H1 (cell line): ENCODE measurements around the gene MKI67. TPM values are rescaled to one million over a fixed set of nuclear protein-coding genes. Genes with fewer than 3 reads are reported as not detected.

Source experiments
- CTCF ChIA-PET: fragments of 300-600 bp; sonication (Branson Sonifier 250); formaldehyde crosslinking; loops from one replicate; lab custom pipeline; 2021; ENCODE audit not compliant: partially characterized antibody; lab: Charles Lee
- POLR2A ChIA-PET: fragments of 300-600 bp; sonication (Branson Sonifier 250); formaldehyde crosslinking; loops from one replicate; lab custom pipeline; 2021; ENCODE audit warnings: inconsistent platforms; ENCODE audit not compliant: partially characterized antibody; lab: Charles Lee
- DNase-seq, 2 experiments: peaks; one replicate each; pipeline versions ENCODE4 v3.0.0 to v3.0.0-alpha.2; 2010 to 2022; ENCODE audit warnings: low spot score in 2 of 2, low read depth in 1 of 2, mixed read lengths in 1 of 2
- FAIRE-seq: peaks from 2 replicates; lab custom pipeline; 2011; peaks lifted over from hg19 to GRCh38; lab: Jason Lieb, UNC
- H2AFZ ChIP-seq: 2 replicates; pipeline ENCODE4 v1.8.1; 2012; ENCODE audit warnings: low read length, inconsistent platforms
- H2AK5ac ChIP-seq: 2 replicates; pipeline ENCODE4 v1.6.1; 2013; ENCODE audit warnings: low read depth, low read length
- H2BK120ac ChIP-seq: replicated peaks from 2 replicates; pipeline ENCODE3; 2013; ENCODE audit warnings: low read depth, low read length, inconsistent platforms
- H2BK12ac ChIP-seq: 2 replicates; pipeline ENCODE4 v1.6.1; 2013; ENCODE audit warnings: low read depth, low read length
- H2BK15ac ChIP-seq: 2 replicates; pipeline ENCODE4 v1.6.1; 2013; ENCODE audit warnings: low read length
- H2BK20ac ChIP-seq: 2 replicates; pipeline ENCODE4 v1.6.1; 2013; ENCODE audit warnings: low read length
- H2BK5ac ChIP-seq: 2 replicates; pipeline ENCODE4 v1.6.1; 2013; ENCODE audit warnings: low read depth, low read length
- H3K14ac ChIP-seq: 2 replicates; pipeline ENCODE4 v1.6.1; 2013; ENCODE audit warnings: inconsistent platforms; ENCODE audit not compliant: insufficient read length
- H3K18ac ChIP-seq: 2 replicates; pipeline ENCODE4 v1.6.1; 2013; ENCODE audit warnings: low read length; ENCODE audit errors: extremely low read depth
- H3K23ac ChIP-seq: 2 replicates; pipeline ENCODE4 v1.6.1; 2013; ENCODE audit warnings: inconsistent platforms; ENCODE audit not compliant: insufficient read length
- H3K23me2 ChIP-seq: 2 replicates; pipeline ENCODE4 v1.6.1; 2013; ENCODE audit warnings: low read depth, low read length
- H3K27ac ChIP-seq: 2 replicates; pipeline ENCODE4 v1.6.1; 2011; ENCODE audit warnings: low read depth, low read length, inconsistent platforms
- H3K27me3 ChIP-seq, 4 experiments: replicated peaks in 1 of 4; 1 replicate in 1 of 4; 2 replicates in 3 of 4; pipeline versions ENCODE4 v1.6.1 to v1.8.1; 2011 to 2013; ENCODE audit warnings: low read length in 3 of 4, mild to moderate bottlenecking in 3 of 4, inconsistent platforms in 2 of 4, mixed read lengths in 2 of 4, moderate library complexity in 1 of 4; ENCODE audit not compliant: control insufficient read depth in 3 of 4, insufficient read depth in 3 of 4; ENCODE audit errors: extremely low read depth in 1 of 4
- H3K36me3 ChIP-seq, 4 experiments: 2 replicates each; pipeline versions ENCODE4 v1.6.1 to v1.8.1; 2011 to 2013; ENCODE audit warnings: mild to moderate bottlenecking in 4 of 4, low read length in 3 of 4, moderate library complexity in 2 of 4, control low read depth in 1 of 4, inconsistent platforms in 1 of 4; ENCODE audit not compliant: insufficient read depth in 4 of 4, control insufficient read depth in 2 of 4
- H3K4ac ChIP-seq: replicated peaks from 2 replicates; pipeline ENCODE3; 2013; ENCODE audit warnings: low read length, low read depth, mixed read lengths, inconsistent platforms; ENCODE audit not compliant: insufficient read length
- H3K4me1 ChIP-seq, 4 experiments: replicated peaks in 1 of 4; 1 replicate in 1 of 4; 2 replicates in 3 of 4; pipeline versions ENCODE4 v1.6.1 to v1.8.1; 2011 to 2013; ENCODE audit warnings: low read length in 3 of 4, inconsistent platforms in 2 of 4, mixed read lengths in 1 of 4; ENCODE audit not compliant: insufficient read depth in 4 of 4, control insufficient read depth in 3 of 4
- H3K4me2 ChIP-seq, 2 experiments: 2 replicates each; pipeline versions ENCODE4 v1.6.1 to v1.8.1; 2011 to 2013; ENCODE audit warnings: low read depth in 2 of 2, low read length in 2 of 2, control low read depth in 1 of 2, inconsistent platforms in 1 of 2, mild to moderate bottlenecking in 1 of 2; ENCODE audit not compliant: insufficient read depth in 1 of 2
- H3K4me3 ChIP-seq, 4 experiments: fragments of 200-600, 300-600 bp in 1 of 4; sonication (generic), shearing (Covaris generic), sonication (Bioruptor Twin) in 1 of 4; 2 replicates each; pipeline versions ENCODE4 v1.5.1 to v1.8.1; 2011 to 2016; ENCODE audit warnings: low read length in 4 of 4, low read depth in 3 of 4, control low read depth in 2 of 4, inconsistent platforms in 2 of 4, mild to moderate bottlenecking in 2 of 4, mixed read lengths in 1 of 4, moderate library complexity in 1 of 4; ENCODE audit not compliant: insufficient read depth in 2 of 4; ENCODE audit errors: extremely low read depth in 1 of 4
- H3K56ac ChIP-seq: replicated peaks from 2 replicates; pipeline ENCODE3; 2013; ENCODE audit warnings: low read depth, mild to moderate bottlenecking, mixed read lengths, low read length, inconsistent platforms; ENCODE audit not compliant: insufficient read length
- H3K79me1 ChIP-seq: 2 replicates; pipeline ENCODE4 v1.6.1; 2013; ENCODE audit warnings: low read depth, low read length, control low read depth
- H3K79me2 ChIP-seq, 2 experiments: 2 replicates each; pipeline versions ENCODE4 v1.6.1 to v1.8.1; 2012 to 2013; ENCODE audit warnings: low read length in 2 of 2, mild to moderate bottlenecking in 2 of 2, inconsistent platforms in 1 of 2; ENCODE audit not compliant: insufficient read depth in 2 of 2, control insufficient read depth in 1 of 2
- H3K9ac ChIP-seq, 4 experiments: replicated peaks in 1 of 4; 1 replicate in 1 of 4; 2 replicates in 3 of 4; pipeline versions ENCODE4 v1.6.1 to v1.8.1; 2011 to 2013; ENCODE audit warnings: low read depth in 3 of 4, low read length in 3 of 4, control low read depth in 2 of 4, mild to moderate bottlenecking in 2 of 4, moderate library complexity in 2 of 4, inconsistent platforms in 1 of 4; ENCODE audit errors: extremely low read depth in 1 of 4
- H3K9me3 ChIP-seq, 2 experiments: 2 replicates each; pipeline versions ENCODE4 v1.6.1 to v1.8.1; 2012 to 2013; ENCODE audit warnings: mild to moderate bottlenecking in 2 of 2, moderate library complexity in 2 of 2, control low read depth in 1 of 2, inconsistent platforms in 1 of 2, low read depth in 1 of 2, low read length in 1 of 2, mixed read lengths in 1 of 2; ENCODE audit not compliant: insufficient read depth in 2 of 2
- H4K20me1 ChIP-seq, 2 experiments: replicated peaks in 1 of 2; 2 replicates each; pipeline versions ENCODE3 to v1.8.1; 2011 to 2013; ENCODE audit warnings: inconsistent platforms in 2 of 2, low read length in 2 of 2, mild to moderate bottlenecking in 1 of 2; ENCODE audit not compliant: insufficient read depth in 2 of 2, control insufficient read depth in 1 of 2
- H4K5ac ChIP-seq: 2 replicates; pipeline ENCODE4 v1.6.1; 2013; ENCODE audit warnings: low read length, low read depth, mixed read lengths, inconsistent platforms; ENCODE audit not compliant: insufficient read length
- H4K8ac ChIP-seq: 2 replicates; pipeline ENCODE4 v1.8.0; 2013; ENCODE audit warnings: mild to moderate bottlenecking, moderate library complexity, low read length, inconsistent platforms; ENCODE audit not compliant: insufficient read depth; ENCODE audit errors: extremely low read depth
- H4K91ac ChIP-seq: replicated peaks from 2 replicates; pipeline ENCODE3; 2013; ENCODE audit warnings: low read length, mixed read lengths, inconsistent platforms; ENCODE audit not compliant: insufficient read length
- EP300 ChIP-seq, 2 experiments: IDR thresholded peaks; 1 replicate in 1 of 2; 2 replicates in 1 of 2; pipeline ENCODE4 v1.6.1; 2011 to 2012; ENCODE audit warnings: low read depth in 2 of 2, low read length in 2 of 2, mild to moderate bottlenecking in 2 of 2, borderline replicate concordance in 1 of 2, inconsistent platforms in 1 of 2, moderate library complexity in 1 of 2
- KDM5A ChIP-seq: fragments of 200-600 bp; IDR thresholded peaks from 2 replicates; pipeline ENCODE4 v1.7.1; 2012; ENCODE audit warnings: mild to moderate bottlenecking, low read length, inconsistent platforms, mixed read lengths
- MAFK ChIP-seq: IDR thresholded peaks from 2 replicates; pipeline ENCODE4 v1.6.1; 2012; ENCODE audit warnings: low read depth, mild to moderate bottlenecking, improper control_type of control experiment, low read length
- PHF8 ChIP-seq: fragments of 200-600 bp; sonication (generic); conservative IDR thresholded peaks from 2 replicates; pipeline ENCODE4 v1.7.1; 2012; ENCODE audit warnings: low read depth, mild to moderate bottlenecking, inconsistent platforms, low read length, moderate library complexity
- POU5F1 ChIP-seq: IDR thresholded peaks from 2 replicates; pipeline ENCODE4 v1.6.1; 2011; ENCODE audit warnings: low read depth, mild to moderate bottlenecking, low read length, moderate library complexity
- SRF ChIP-seq: IDR thresholded peaks from 2 replicates; pipeline ENCODE4 v1.6.1; 2011; ENCODE audit warnings: mild to moderate bottlenecking, low read depth, low read length, moderate library complexity
- ZNF274 ChIP-seq: IDR thresholded peaks from 2 replicates; pipeline ENCODE4 v1.7.0; 2012; ENCODE audit warnings: low read length, borderline replicate concordance; ENCODE audit errors: extremely low read depth
- WGBS, 2 experiments: shearing (Covaris generic) in 1 of 2; methylation state at CpG; one replicate each; pipeline versions ENCODE4 v1.1.6 to v1.1.7; 2013 to 2015; ENCODE audit warnings: low lambda C conversion rate in 2 of 2, mixed read lengths in 2 of 2, inconsistent platforms in 1 of 2, low coverage in 1 of 2, missing lambda C conversion rate in 1 of 2; ENCODE audit not compliant: insufficient replicate concordance in 2 of 2, insufficient coverage in 1 of 2, insufficient read length in 1 of 2; ENCODE audit errors: extremely low coverage in 1 of 2, missing lambda C conversion rate in 1 of 2; 5-methylcytosine and 5-hydroxymethylcytosine counted together
- polyA plus RNA-seq, 7 experiments: library from polyadenylated mRNA; depleted of rRNA in 3 of 7; stranded (reverse) in 5 of 7; unstranded in 2 of 7; fragments of >200 nt in 5 of 7; fragments of 200-250 nt in 2 of 7; gene quantifications; 1 replicate in 5 of 7; 2 replicates in 1 of 7; 4 replicates in 1 of 7; pipeline versions ENCODE4 v1.2.1 to v1.2.3, GENCODE V29; 2011 to 2013; ENCODE audit warnings: missing spikeins in 2 of 7, mixed read lengths in 2 of 7
- total RNA-seq: library from RNA; stranded (reverse); fragmentation: NEBNext Ultra II Directional; extraction: Animal tissue kit (Norgen Biotek cat#: 25700); gene quantifications from 2 replicates; pipeline ENCODE4 v1.2.1, GENCODE V29; 2021
- TF ChIP-seq, protein P1 (sequence below): IDR thresholded peaks from 2 replicates; pipeline ENCODE4 v1.6.1; 2012; ENCODE audit warnings: inconsistent platforms
- TF ChIP-seq, protein P2 (sequence below): IDR thresholded peaks from 2 replicates; pipeline ENCODE4 v1.6.1; 2011; ENCODE audit warnings: low read length, improper control_type of control experiment

MKI67 gene
- total and polyA plus RNA-seq, 2 of the 8 experiments (the other 6 are each of a cell fraction or from before 2014, with no cell fraction given), result 15.8 to 85.1 TPM

DNA sequence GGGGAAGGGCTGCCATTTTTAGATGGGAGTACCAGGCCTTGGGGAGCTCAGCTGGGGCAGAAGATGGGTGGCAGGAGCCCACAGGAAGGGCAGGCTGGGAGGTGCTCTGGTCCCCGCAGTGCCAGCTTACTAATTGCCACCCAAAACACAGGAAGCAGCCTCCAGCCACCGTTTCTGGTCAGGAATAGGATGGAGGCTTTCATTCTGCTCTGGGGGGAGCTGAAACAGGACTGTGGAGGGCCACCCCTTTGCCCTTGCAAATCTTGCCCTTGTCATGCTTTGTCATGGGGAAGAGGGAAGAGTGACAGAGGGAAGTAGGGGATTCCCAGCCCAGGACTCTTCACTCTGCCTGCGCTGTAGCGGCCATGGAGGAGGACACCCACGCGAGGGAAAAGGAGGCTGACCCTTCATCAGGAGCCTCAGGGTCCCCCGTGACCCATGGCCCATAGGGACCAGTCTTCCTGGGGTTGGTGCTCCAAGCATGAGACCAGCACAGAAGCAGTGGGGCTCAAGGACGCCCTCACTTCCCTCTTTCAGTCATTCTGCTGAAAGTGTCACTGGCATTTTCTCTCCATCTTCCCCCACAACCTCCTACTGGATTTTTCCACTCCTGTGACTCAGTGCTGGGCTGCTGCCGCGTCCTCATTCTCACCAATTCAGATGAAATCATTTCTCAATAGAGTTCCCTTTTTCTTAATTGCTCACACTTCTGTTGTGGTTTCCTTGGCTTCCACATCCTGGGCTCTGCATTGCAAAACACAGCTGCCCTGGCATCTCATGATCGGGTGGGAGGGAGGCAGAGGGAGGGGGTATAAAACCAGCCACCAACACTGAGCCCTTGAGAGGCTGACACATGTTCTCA is 61.9 kb downstream of the MKI67 start:
- Histone ChIP-seq H3K27ac (no peak overlapping the region), H3K23me2 (peaks cover 14% of the 10 kb centered on the region; the same call in 1 of the 2 replicates), H3K79me2 (no peaks in the 10 kb centered on the region), H3K14ac (no peak overlapping the region), H3K36me3 (no peaks in the 10 kb centered on the region), H3K4me2 (no peak overlapping the region; a peak in 1 of 4 replicates), H2AK5ac (no peak overlapping the region), H3K18ac (no peak overlapping the region), H3K4me1 (peaks cover 9 to 21% (median 15%) of the 10 kb centered on the region in 4 experiments), H2BK120ac (no peak overlapping the region), H3K4ac (no peak overlapping the region), H3K9me3 (no peaks in the 10 kb centered on the region), H2AFZ (no peak overlapping the region), H3K4me3 (no peak overlapping the region), H3K56ac (no peak overlapping the region), H2BK20ac (no peak overlapping the region), H2BK5ac (no peak overlapping the region), H3K27me3 (no peaks in the 10 kb centered on the region), H2BK12ac (peak overlapping the region; percentile 9; the same call in 1 of the 2 replicates), H2BK15ac (0 out of 2 replicates have a peak overlapping the region, but pooled peaks have one; percentile 46), H4K91ac (no peak overlapping the region), H3K23ac (no peak overlapping the region), H3K79me1 (0 out of 2 replicates have a peak, but pooled peaks cover 2% of the 10 kb centered on the region), H4K8ac (no peak overlapping the region; the same call in 1 of the 2 replicates), H4K5ac (no peak overlapping the region), H3K9ac (no peak overlapping the region), H4K20me1 (peaks cover 0 to 12% of the 10 kb centered on the region in 2 experiments)
- FAIRE-seq (no peak), DNase-seq (no peak)
- POLR2A ChIA-PET, result interaction anchor here (1.2 to 1.3 kb wide), 2 partner anchors 11 to 17 kb away, joined by 3 read pairs; no protein-coding TSS in a partner anchor
- CTCF ChIA-PET, result interaction anchor here (0.8 to 3.4 kb wide), 14 partner anchors 7 to 415 kb away, joined by 3 to 26 read pairs (median 4); partner anchors contain the start of gene PTPRE
- WGBS, 2 experiments, result 87% methylated on average over 11 of the region's 11 CpGs; no CpG with 5 or more reads in 1 of the 2 experiments
- TF ChIP-seq SRF, result no peak
- no peak for TF ChIP-seq ZNF274
- TF ChIP-seq, protein P1, sequence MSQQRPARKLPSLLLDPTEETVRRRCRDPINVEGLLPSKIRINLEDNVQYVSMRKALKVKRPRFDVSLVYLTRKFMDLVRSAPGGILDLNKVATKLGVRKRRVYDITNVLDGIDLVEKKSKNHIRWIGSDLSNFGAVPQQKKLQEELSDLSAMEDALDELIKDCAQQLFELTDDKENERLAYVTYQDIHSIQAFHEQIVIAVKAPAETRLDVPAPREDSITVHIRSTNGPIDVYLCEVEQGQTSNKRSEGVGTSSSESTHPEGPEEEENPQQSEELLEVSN, result no peak
- TF ChIP-seq PHF8, result no peak
- no peak for TF ChIP-seq POU5F1
- no peak for TF ChIP-seq EP300 (IDR thresholded peaks at IDR 0.05; ENCODE audit: borderline replicate concordance in 1 of 2, low read depth in 2 of 2, low read length in 2 of 2)
- TF ChIP-seq KDM5A, result no peak
- TF ChIP-seq MAFK, result no peak
- TF ChIP-seq, protein P2, sequence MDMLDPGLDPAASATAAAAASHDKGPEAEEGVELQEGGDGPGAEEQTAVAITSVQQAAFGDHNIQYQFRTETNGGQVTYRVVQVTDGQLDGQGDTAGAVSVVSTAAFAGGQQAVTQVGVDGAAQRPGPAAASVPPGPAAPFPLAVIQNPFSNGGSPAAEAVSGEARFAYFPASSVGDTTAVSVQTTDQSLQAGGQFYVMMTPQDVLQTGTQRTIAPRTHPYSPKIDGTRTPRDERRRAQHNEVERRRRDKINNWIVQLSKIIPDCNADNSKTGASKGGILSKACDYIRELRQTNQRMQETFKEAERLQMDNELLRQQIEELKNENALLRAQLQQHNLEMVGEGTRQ, result no peak
